ENCODE data around the gene MAGEC3. TPM values are rescaled to one million over a fixed set of nuclear protein-coding genes. Genes with fewer than 3 reads are reported as not detected.
"Not testable (repeated sequence)": the region's sequence is repeated elsewhere in the genome, so short reads cannot be mapped to it uniquely, and the experiment has no call there.

Gene MAGEC3
- total and polyA plus RNA-seq, 3 experiments from 2014 or later = not detected

DNA sequence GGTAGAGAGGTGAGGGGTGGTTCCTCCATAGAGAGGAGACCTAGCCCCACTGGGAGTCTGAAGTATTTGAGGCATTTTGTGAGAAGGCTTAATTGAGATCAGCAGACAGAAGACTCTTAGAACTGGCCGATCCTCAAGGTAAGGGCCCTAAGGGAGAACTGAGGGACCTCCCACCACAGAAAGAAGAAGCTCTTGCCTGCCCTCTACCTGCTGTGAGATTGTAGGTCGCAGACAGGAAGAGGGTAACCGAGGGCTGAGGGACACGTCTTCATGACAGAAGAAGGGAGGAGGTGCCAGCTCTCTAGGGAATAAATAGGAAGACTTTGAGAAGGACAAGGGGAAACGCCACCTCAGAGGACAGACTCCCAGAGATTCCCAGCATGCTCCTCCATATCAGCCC, 41.5 kb downstream of the MAGEC3 start:
- no peak overlapping the region for H3K27ac Mint-ChIP-seq
- Histone ChIP-seq H3K9me3 (ENCODE audit: low read length) (no peaks in the 10 kb centered on the region), H3K27me3 (ENCODE audit: insufficient read depth, low read length, poor library complexity, severe bottlenecking) (no peaks in the 10 kb centered on the region), H3K36me3 (ENCODE audit: insufficient read depth, low read length) (no peaks in the 10 kb centered on the region), H3K4me1 (ENCODE audit: insufficient read depth, low read length) (no peaks in the 10 kb centered on the region), H3K4me3 (ENCODE audit: low read length) (no peak overlapping the region), H3K27ac (ENCODE audit: low read depth, low read length) (no peak overlapping the region)
- peaks cover 0 to 7% of the 10 kb centered on the region in 2 donors for H3K27me3 Mint-ChIP-seq
- H3K4me3 Mint-ChIP-seq = no peak overlapping the region
- CTCF ChIA-PET = no interaction called here
- no peak for DNase-seq
- POLR2A ChIA-PET = no interaction called here
- H3K4me1 Mint-ChIP-seq = no peaks in the 10 kb centered on the region
- peaks cover 0 to 6% (median 0%) of the 10 kb centered on the region in 5 donors for H3K9me3 Mint-ChIP-seq
- H3K36me3 Mint-ChIP-seq = no peaks in the 10 kb centered on the region

GRCh38 chrX:141888811-141889210, 50.7 kb downstream of the MAGEC3 start:
- H3K4me1 ChIP-seq (ENCODE audit: insufficient read depth, low read length); H3K36me3 Mint-ChIP-seq; H3K27ac ChIP-seq (ENCODE audit: low read depth, low read length); H3K27me3 ChIP-seq (ENCODE audit: insufficient read depth, low read length, poor library complexity, severe bottlenecking); DNase-seq; H3K9me3 ChIP-seq (ENCODE audit: low read length); H3K36me3 ChIP-seq (ENCODE audit: insufficient read depth, low read length); H3K27ac Mint-ChIP-seq; H3K27me3 Mint-ChIP-seq; H3K4me3 Mint-ChIP-seq; POLR2A ChIA-PET; H3K9me3 Mint-ChIP-seq; H3K4me3 ChIP-seq (ENCODE audit: low read length); CTCF ChIA-PET; H3K4me1 Mint-ChIP-seq: not testable (repeated sequence)

- Mint-ChIP-seq H3K4me3 (no peak overlapping the region), H3K36me3 (no peaks in the 10 kb centered on the region), H3K9me3 (peaks cover 0 to 4% (median 0%) of the 10 kb centered on the region in 5 donors), H3K27ac (no peak overlapping the region), H3K27me3 (peaks cover 0 to 2% of the 10 kb centered on the region in 2 donors), H3K4me1 (no peaks in the 10 kb centered on the region)
- ChIA-PET CTCF (no interaction called here), POLR2A (no interaction called here)
- H3K4me3 ChIP-seq (ENCODE audit: low read length) = no peak overlapping the region
- H3K4me1 ChIP-seq (ENCODE audit: insufficient read depth, low read length) = no peaks in the 10 kb centered on the region
- H3K36me3 ChIP-seq (ENCODE audit: insufficient read depth, low read length) = no peaks in the 10 kb centered on the region
- H3K27me3 ChIP-seq (ENCODE audit: insufficient read depth, low read length, poor library complexity, severe bottlenecking) = no peaks in the 10 kb centered on the region
- DNase-seq = no peak
- no peak overlapping the region for H3K27ac ChIP-seq (ENCODE audit: low read depth, low read length)
- H3K9me3 ChIP-seq (ENCODE audit: low read length) = no peaks in the 10 kb centered on the region
These were observed 56.6 kb downstream of the MAGEC3 start for GRCh38 chrX:141894733-141895132.

DNA sequence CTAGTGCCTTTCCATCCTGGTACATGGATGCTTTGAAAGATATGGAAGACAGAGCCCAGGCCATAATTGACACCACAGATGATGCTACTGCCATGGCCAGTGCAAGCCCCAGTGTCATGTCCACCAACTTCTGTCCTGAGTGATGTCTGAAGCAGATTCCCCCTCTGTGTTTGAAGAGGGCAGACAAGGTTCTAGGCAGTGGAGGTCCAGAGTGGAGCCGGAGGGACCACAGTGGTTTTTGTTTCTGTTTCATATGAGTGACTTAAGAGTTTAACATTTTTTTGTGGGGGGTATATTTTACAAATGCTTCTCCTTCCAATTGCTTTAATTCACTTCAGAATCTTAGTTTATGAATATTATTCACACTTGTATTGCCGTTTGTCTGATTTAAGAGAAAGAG, 59.6 kb downstream of the MAGEC3 start:
- Mint-ChIP-seq H3K9me3 (peaks cover 0 to 2% (median 2%) of the 10 kb centered on the region in 5 donors), H3K4me3 (no peak overlapping the region), H3K4me1 (no peaks in the 10 kb centered on the region), H3K27me3 (no peaks in the 10 kb centered on the region), H3K27ac (no peak overlapping the region), H3K36me3 (no peaks in the 10 kb centered on the region)
- H3K4me3 ChIP-seq (ENCODE audit: low read length) = no peak overlapping the region
- CTCF ChIA-PET = no interaction called here
- H3K36me3 ChIP-seq (ENCODE audit: insufficient read depth, low read length) = no peaks in the 10 kb centered on the region
- no peaks in the 10 kb centered on the region for H3K27me3 ChIP-seq (ENCODE audit: insufficient read depth, low read length, poor library complexity, severe bottlenecking)
- H3K4me1 ChIP-seq (ENCODE audit: insufficient read depth, low read length) = no peaks in the 10 kb centered on the region
- no peaks in the 10 kb centered on the region for H3K9me3 ChIP-seq (ENCODE audit: low read length)
- H3K27ac ChIP-seq (ENCODE audit: low read depth, low read length) = no peak overlapping the region
- no peak for DNase-seq
- POLR2A ChIA-PET = no interaction called here

DNA sequence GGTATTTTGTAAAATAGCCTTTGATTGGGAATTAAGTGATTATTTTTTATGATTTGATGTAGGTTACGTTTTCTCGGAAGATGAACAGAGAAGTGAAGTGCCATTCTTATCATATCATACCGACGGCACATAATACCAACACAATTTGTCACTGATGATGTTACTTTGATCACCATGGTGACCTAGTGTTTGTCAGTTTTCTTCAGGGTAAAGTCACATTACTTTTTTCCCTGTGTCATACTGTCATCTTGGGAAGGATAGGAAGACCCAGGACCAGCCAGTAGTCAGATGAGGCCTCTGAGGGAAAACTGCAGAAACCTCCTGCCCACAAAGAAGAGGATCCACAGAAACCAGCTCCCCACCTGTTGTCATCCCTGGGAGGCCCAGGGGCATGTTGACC, 64.2 kb downstream of the MAGEC3 start:
- POLR2A ChIA-PET = no interaction called here
- peaks cover 0 to 7% (median 2%) of the 10 kb centered on the region in 5 donors for H3K9me3 Mint-ChIP-seq
- H3K4me3 Mint-ChIP-seq = no peak overlapping the region
- H3K27ac Mint-ChIP-seq = peak overlapping the region in 1 of 8 donors; percentile 17
- H3K27me3 Mint-ChIP-seq = peaks cover 0 to 1% of the 10 kb centered on the region in 2 donors
- no peak for DNase-seq
- no peak overlapping the region for H3K27ac ChIP-seq (ENCODE audit: low read depth, low read length)
- no peaks in the 10 kb centered on the region for H3K27me3 ChIP-seq (ENCODE audit: insufficient read depth, low read length, poor library complexity, severe bottlenecking)
- no peak overlapping the region for H3K4me3 ChIP-seq (ENCODE audit: low read length)
- H3K36me3 ChIP-seq (ENCODE audit: insufficient read depth, low read length) = no peaks in the 10 kb centered on the region
- H3K4me1 ChIP-seq (ENCODE audit: insufficient read depth, low read length) = no peaks in the 10 kb centered on the region
- CTCF ChIA-PET = no interaction called here
- no peaks in the 10 kb centered on the region for H3K4me1 Mint-ChIP-seq
- no peaks in the 10 kb centered on the region for H3K36me3 Mint-ChIP-seq
- no peaks in the 10 kb centered on the region for H3K9me3 ChIP-seq (ENCODE audit: low read length)

- Mint-ChIP-seq H3K27ac (peak within 1 kb of the TSS in 1 of 8 donors; percentile 75), H3K9me3 (peaks cover 0 to 8% (median 4%) of the 10 kb centered on the region in 5 donors), H3K36me3 (no peaks in the 10 kb centered on the region), H3K4me3 (no peak within 1 kb of the TSS), H3K27me3 (peaks cover 0 to 2% of the 10 kb centered on the region in 2 donors), H3K4me1 (no peaks in the 10 kb centered on the region)
- H3K27me3 ChIP-seq (ENCODE audit: insufficient read depth, low read length, poor library complexity, severe bottlenecking) = no peaks in the 10 kb centered on the region
- ChIA-PET CTCF (no interaction called here), POLR2A (no interaction called here)
- no peaks in the 10 kb centered on the region for H3K9me3 ChIP-seq (ENCODE audit: low read length)
- no peak within 1 kb of the TSS for H3K27ac ChIP-seq (ENCODE audit: low read depth, low read length)
- DNase-seq = no peak
- H3K4me1 ChIP-seq (ENCODE audit: insufficient read depth, low read length) = no peaks in the 10 kb centered on the region
- no peak within 1 kb of the TSS for H3K4me3 ChIP-seq (ENCODE audit: low read length)
- no peaks in the 10 kb centered on the region for H3K36me3 ChIP-seq (ENCODE audit: insufficient read depth, low read length)
These were observed 65.5 kb downstream of the MAGEC3 start, which contains the start of gene MAGEC1 for GRCh38 chrX:141903400-141904155. Gene MAGEC1 (plus strand): TSS chrX:141903894. CDS start chrX:141905073, 1,179 bp downstream.

DNA sequence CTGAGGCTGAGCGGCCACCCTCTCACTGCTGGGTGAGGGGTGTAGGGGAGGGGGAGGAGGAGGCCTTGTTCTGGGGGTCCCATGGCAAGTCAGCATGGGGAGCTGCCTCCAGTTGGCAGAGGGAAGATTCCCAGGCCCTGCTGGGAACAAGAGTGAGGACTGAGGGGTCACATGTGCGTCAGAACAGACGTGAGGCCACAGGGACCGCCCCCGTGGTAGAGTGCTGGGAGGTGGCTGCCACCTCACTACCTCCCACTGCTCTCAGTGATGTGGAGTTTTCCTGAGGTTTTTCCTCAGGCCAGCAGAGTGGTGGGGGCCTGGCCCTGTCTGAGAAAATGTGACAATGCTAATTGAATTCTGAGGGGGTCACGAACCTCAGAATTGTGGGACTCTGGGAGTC, 66.1 kb downstream of the MAGEC3 start:
- Mint-ChIP-seq H3K27me3 (peaks cover 0 to 2% of the 10 kb centered on the region in 2 donors), H3K9me3 (peaks cover 0 to 8% (median 4%) of the 10 kb centered on the region in 5 donors), H3K36me3 (no peaks in the 10 kb centered on the region), H3K4me1 (no peaks in the 10 kb centered on the region), H3K4me3 (no peak overlapping the region), H3K27ac (no peak overlapping the region)
- H3K36me3 ChIP-seq (ENCODE audit: insufficient read depth, low read length) = no peaks in the 10 kb centered on the region
- no peak overlapping the region for H3K27ac ChIP-seq (ENCODE audit: low read depth, low read length)
- H3K27me3 ChIP-seq (ENCODE audit: insufficient read depth, low read length, poor library complexity, severe bottlenecking) = no peaks in the 10 kb centered on the region
- CTCF ChIA-PET = no interaction called here
- H3K9me3 ChIP-seq (ENCODE audit: low read length) = no peaks in the 10 kb centered on the region
- DNase-seq = no peak
- POLR2A ChIA-PET = no interaction called here
- H3K4me3 ChIP-seq (ENCODE audit: low read length) = no peak overlapping the region
- H3K4me1 ChIP-seq (ENCODE audit: insufficient read depth, low read length) = no peaks in the 10 kb centered on the region

- no peaks in the 10 kb centered on the region for H3K36me3 Mint-ChIP-seq
- no peak for DNase-seq
These were observed 79.7 kb downstream of the MAGEC3 start for GRCh38 chrX:141917801-141918200.

More at GRCh38 chrX:141917801-141918200, 79.7 kb downstream of the MAGEC3 start:
- H3K27ac Mint-ChIP-seq = no peak overlapping the region
- H3K36me3 ChIP-seq (ENCODE audit: insufficient read depth, low read length) = no peaks in the 10 kb centered on the region
- H3K4me3 Mint-ChIP-seq = no peak overlapping the region
- H3K27me3 ChIP-seq (ENCODE audit: insufficient read depth, low read length, poor library complexity, severe bottlenecking) = no peaks in the 10 kb centered on the region
- ChIA-PET CTCF (no interaction called here), POLR2A (no interaction called here)
- H3K4me1 ChIP-seq (ENCODE audit: insufficient read depth, low read length) = no peaks in the 10 kb centered on the region
- no peaks in the 10 kb centered on the region for H3K9me3 ChIP-seq (ENCODE audit: low read length)
- no peak overlapping the region for H3K27ac ChIP-seq (ENCODE audit: low read depth, low read length)
- H3K4me3 ChIP-seq (ENCODE audit: low read length) = no peak overlapping the region
- H3K9me3 Mint-ChIP-seq = peaks cover 0 to 4% (median 0%) of the 10 kb centered on the region in 5 donors
- H3K27me3 Mint-ChIP-seq = no peaks in the 10 kb centered on the region
- no peaks in the 10 kb centered on the region for H3K4me1 Mint-ChIP-seq

Measured in CD8-positive, alpha-beta memory T cell (primary cell).